ENCODE results near the gene PSMB4.
"Not testable (repeated sequence)": the region's sequence is repeated elsewhere in the genome, so short reads cannot be mapped to it uniquely, and the experiment has no call there.

Gene PSMB4

DNA sequence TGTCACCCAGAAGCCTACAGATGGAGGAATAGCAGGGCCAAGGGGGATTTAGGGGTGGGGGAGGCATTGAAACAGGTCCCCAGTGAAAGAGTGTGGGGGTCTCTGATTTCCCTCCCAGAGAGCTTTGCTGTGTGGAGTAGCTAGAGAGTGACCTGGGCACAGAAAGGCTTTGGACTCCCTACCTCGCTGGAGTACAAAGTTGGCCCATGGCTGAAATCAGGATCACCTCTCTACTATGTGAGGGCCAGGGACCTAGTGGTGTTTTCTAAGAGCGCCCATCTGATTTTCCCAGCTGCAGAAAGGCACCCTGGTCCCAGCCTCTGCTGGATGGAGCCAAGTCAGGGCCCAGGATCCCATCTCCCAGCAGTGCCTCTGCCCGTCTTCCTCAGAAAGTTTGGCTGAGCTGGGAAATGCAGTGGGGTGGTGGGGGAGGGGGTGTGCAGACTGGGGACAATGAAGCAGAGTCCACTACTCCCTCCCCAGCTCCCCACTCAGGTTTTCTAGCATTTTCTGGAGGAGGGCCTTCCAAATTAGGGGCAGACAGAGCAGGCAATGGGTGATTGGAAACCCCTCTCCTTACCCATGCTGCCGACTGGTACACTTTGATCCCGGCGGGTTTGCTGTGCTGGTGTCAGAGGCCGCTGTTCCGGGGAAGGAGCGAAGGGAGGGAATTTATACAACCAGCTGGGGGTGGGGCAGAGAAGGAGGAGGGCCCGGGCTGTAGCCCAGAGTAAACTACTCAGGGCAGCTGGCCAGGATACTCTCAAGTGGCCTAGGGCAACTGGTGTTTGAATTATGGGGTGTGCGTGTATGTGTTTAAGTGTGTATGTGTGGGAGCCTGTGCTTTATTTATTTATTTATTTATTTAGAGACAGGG is 27.1 kb upstream of the PSMB4 start, which contains the start of gene SELENBP1:
SELENBP1 (minus strand) TSS at position 648 of the 877 bp plus-strand sequence; CDS start at position 584, 64 bp downstream.
- no peaks in the 10 kb centered on the region for H3K9me3 Mint-ChIP-seq (ENCODE audit: low read depth)
- H3K36me3 Mint-ChIP-seq: no peaks in the 10 kb centered on the region
- no peaks in the 10 kb centered on the region for H3K27me3 Mint-ChIP-seq
- no peaks in the 10 kb centered on the region for H3K4me1 Mint-ChIP-seq (ENCODE audit: low read depth)
- no peak within 1 kb of the TSS for H3K4me3 Mint-ChIP-seq
- H3K27ac Mint-ChIP-seq: no peak within 1 kb of the TSS

DNA sequence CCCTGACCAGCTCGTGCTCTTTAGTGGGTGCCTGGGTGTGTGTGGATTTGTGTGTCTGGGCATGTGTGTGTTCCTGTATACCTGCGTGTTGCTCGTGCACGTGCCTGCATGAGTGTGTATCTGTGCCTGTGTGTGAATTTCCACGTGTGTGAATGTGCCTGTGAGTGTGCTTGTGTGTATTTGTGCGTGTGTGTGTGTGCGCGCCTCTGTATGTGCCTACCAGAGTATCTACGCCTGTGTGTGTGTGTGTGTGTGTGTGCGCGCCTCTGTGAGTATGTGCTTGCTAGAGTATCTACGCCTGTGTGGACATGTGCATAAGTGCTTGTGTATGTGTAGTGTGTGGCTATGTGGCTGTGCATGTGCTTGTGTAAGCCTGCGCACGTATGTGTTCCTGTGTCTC is 26.2 kb upstream of the PSMB4 start:
- no peaks in the 10 kb centered on the region for H3K4me1 Mint-ChIP-seq (ENCODE audit: low read depth)
- H3K27ac Mint-ChIP-seq: no peak overlapping the region
- no peaks in the 10 kb centered on the region for H3K36me3 Mint-ChIP-seq
- H3K27me3 Mint-ChIP-seq: no peaks in the 10 kb centered on the region
- no peak overlapping the region for H3K4me3 Mint-ChIP-seq
- no peaks in the 10 kb centered on the region for H3K9me3 Mint-ChIP-seq (ENCODE audit: low read depth)

DNA sequence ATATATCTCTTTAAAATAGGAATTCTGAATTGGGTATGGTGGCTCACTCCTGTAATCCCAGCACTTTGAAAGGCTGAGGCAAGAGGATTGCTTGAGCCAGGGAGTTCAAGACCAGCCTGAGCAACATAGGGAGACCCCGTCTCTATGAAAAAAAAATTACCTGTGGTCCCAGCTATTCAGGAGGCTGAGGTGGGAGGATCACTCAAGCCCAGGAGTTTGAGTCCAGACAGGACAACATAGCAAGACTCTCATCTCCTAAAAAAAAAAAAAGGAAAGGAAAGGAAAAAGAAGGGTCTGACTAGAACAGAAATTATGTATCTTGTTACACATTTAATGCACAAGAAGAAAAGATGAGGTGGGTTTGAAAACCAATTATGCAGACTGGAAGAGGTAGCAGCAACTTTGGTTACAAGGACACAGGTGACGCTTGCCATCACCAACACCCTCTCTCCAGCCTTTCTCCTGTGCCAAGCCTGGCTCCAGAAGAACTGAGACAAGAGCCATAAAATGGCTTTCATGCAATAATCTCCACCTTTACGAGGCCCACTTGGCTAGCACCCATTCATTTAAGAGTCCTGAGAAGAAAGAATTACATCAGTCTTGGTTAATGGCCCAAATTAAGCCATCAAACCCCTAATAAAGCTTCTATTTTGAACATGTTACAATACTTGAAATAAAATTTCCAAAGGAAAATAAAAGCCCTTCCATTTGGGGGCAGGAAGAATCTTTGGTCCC is 22.1 kb upstream of the PSMB4 start:
- H3K4me1 Mint-ChIP-seq (ENCODE audit: low read depth): no peaks in the 10 kb centered on the region
- H3K27ac Mint-ChIP-seq: no peak overlapping the region
- no peaks in the 10 kb centered on the region for H3K27me3 Mint-ChIP-seq
- no peaks in the 10 kb centered on the region for H3K9me3 Mint-ChIP-seq (ENCODE audit: low read depth)
- no peaks in the 10 kb centered on the region for H3K36me3 Mint-ChIP-seq
- H3K4me3 Mint-ChIP-seq: no peak overlapping the region

DNA sequence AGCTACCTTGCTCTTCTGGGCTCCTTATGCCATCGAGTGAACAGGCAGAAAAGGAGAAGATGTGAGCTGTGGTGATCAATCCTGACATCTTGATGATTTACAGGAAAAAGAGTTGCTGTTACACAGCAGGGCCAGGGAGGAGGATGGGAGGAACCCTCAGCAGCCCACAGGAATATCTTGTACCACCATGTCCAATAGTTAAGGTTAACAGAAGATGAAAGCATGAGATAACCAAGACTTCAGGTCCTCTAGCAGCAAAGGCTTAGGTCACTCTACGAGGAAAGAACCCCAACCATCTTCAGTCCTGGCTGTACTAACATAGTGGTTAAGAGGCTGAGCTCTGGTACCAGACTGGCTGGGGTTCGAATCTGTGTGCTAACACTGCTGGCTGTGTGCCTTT is 14.8 kb upstream of the PSMB4 start:
- H3K4me1 Mint-ChIP-seq (ENCODE audit: low read depth): no peaks in the 10 kb centered on the region
- H3K36me3 Mint-ChIP-seq: no peaks in the 10 kb centered on the region
- no peak overlapping the region for H3K4me3 Mint-ChIP-seq
- H3K27me3 Mint-ChIP-seq: no peaks in the 10 kb centered on the region
- no peaks in the 10 kb centered on the region for H3K9me3 Mint-ChIP-seq (ENCODE audit: low read depth)
- H3K27ac Mint-ChIP-seq: no peak overlapping the region

DNA sequence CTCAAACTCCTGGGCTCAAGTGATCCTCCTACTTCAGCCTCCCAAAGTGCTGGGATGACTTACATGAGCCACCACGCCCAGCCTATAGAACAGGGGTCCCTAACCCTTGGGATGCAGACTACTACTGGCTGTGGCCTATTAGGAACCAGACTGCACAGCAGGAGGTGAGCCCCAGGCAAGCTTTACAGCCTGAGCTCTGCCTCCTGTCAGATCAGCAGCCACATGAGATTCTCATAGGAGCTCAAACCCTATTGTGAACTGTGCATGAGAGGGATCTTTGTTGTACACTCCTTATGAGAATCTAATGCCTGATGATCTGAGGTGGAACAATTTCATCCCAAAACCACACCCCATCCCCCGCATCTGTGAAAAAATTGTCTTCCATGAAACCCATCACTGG is 13.4 kb upstream of the PSMB4 start:
- Mint-ChIP-seq H3K4me1 (ENCODE audit: low read depth) (no peaks in the 10 kb centered on the region), H3K36me3 (no peaks in the 10 kb centered on the region), H3K4me3 (no peak overlapping the region), H3K27me3 (no peaks in the 10 kb centered on the region), H3K27ac (no peak overlapping the region), H3K9me3 (ENCODE audit: low read depth) (no peaks in the 10 kb centered on the region)

DNA sequence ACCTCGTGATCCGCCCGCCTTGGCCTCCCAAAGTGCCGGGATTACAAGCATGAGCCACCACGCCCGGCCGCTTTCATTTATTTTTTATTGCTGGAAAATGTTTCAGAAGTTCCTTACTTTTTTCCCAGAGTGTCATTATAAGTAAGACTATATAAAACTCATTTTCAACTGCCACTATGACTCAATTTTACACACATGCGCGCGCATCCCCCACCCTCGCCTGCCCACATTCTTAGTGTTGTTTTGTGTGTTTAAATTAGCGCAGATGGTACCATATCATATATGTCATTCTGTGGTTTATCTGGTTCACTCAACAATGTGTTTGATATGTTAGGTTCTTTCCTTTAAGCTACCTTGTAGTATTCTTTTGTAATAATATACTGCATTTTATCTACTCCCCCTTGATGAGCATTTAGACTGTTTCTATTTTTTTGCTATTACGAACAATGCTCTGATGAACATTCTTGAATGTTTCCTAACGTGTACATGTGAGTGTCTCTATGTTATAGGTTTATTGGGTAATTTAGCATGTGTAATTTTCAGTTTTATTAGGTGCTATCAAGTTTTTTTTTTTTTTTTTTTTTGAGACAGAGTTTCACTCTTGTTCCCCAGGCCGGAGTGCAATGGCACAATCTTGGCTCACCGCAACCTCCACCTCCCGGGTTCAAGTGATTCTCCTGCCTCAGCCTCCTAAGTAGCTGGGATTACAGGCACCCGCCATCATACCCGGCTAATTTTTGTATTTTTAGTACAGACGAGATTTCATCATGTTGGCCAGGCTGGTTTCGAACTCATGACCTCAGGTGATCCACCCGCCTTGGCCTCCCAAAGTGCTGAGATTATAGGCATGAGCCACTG is 8.9 kb upstream of the PSMB4 start:
- H3K9me3 Mint-ChIP-seq (ENCODE audit: low read depth); H3K4me3 Mint-ChIP-seq; H3K36me3 Mint-ChIP-seq; H3K27me3 Mint-ChIP-seq; H3K27ac Mint-ChIP-seq; H3K4me1 Mint-ChIP-seq (ENCODE audit: low read depth): not testable (repeated sequence)

DNA sequence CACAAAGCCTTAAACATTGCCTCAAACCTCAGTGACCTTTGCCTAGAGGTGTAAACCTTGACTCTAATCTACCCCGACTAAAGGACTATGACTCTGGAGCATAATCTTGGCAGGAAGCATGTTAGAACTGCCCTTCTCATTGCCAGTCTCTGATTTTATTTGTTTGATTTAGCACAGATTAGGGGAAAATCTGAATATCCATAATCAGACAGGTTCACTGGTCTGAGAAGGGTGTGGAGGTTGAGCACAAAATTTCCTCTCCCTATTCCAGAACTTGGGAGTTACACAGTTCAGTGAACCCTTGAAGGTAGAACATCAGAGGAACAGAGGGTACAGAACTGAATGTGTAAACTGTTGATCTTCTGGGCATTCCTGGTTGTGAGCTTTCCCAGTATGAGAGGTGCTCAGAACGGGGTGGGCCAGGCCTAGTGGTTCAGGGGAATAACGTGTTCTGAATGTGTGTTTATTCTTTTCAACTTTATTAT is 8.3 kb upstream of the PSMB4 start:
- Mint-ChIP-seq H3K36me3 (no peaks in the 10 kb centered on the region), H3K4me1 (ENCODE audit: low read depth) (no peaks in the 10 kb centered on the region), H3K9me3 (ENCODE audit: low read depth) (no peaks in the 10 kb centered on the region), H3K27me3 (no peaks in the 10 kb centered on the region), H3K27ac (no peak overlapping the region), H3K4me3 (no peak overlapping the region)

DNA sequence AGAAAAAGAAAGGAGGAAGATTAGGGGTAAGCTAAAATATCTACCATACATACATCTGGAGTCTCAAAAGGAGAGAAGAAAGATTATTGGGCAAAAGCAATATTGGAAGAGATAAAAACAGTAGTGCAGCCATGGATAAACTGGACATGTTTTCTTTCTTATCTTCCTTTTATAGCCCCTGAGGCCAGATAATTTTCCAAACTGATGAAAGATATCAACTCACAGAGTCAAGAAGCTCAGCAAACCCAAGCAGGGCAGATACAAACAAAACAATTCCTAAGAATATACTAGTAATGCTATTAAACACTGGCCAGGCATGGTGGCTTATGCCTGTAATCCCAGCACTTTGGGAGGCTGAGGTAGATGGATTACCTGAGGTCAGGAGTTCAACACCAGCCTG is 5.8 kb upstream of the PSMB4 start:
- H3K4me1 Mint-ChIP-seq (ENCODE audit: low read depth): no peaks in the 10 kb centered on the region
- H3K9me3 Mint-ChIP-seq (ENCODE audit: low read depth): no peaks in the 10 kb centered on the region
- H3K27ac Mint-ChIP-seq: no peak overlapping the region
- no peak overlapping the region for H3K4me3 Mint-ChIP-seq
- H3K27me3 Mint-ChIP-seq: no peaks in the 10 kb centered on the region
- no peaks in the 10 kb centered on the region for H3K36me3 Mint-ChIP-seq

DNA sequence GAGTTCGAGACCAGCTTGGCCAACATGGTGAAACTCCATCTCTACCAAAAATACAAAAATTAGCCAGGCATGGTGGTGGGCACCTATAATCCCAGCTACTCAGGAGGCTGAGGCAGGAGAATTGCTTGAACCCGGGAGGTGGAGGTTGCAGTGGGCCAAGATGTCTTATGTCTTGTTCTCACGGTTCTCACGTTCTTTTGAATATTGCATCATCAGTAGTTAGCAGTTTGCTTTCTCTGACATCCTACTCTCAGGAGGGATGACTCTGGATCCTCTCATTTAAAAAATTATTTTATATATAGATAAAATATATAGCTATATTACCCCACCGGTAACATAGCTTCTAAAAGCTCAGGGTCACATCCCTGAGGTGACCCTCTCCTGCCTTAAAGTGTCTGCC is 3.1 kb upstream of the PSMB4 start:
- H3K36me3 Mint-ChIP-seq; H3K9me3 Mint-ChIP-seq (ENCODE audit: low read depth); H3K27ac Mint-ChIP-seq; H3K27me3 Mint-ChIP-seq; H3K4me3 Mint-ChIP-seq: not testable (repeated sequence)
- H3K4me1 Mint-ChIP-seq (ENCODE audit: low read depth): peaks cover 15% of the 10 kb centered on the region

DNA sequence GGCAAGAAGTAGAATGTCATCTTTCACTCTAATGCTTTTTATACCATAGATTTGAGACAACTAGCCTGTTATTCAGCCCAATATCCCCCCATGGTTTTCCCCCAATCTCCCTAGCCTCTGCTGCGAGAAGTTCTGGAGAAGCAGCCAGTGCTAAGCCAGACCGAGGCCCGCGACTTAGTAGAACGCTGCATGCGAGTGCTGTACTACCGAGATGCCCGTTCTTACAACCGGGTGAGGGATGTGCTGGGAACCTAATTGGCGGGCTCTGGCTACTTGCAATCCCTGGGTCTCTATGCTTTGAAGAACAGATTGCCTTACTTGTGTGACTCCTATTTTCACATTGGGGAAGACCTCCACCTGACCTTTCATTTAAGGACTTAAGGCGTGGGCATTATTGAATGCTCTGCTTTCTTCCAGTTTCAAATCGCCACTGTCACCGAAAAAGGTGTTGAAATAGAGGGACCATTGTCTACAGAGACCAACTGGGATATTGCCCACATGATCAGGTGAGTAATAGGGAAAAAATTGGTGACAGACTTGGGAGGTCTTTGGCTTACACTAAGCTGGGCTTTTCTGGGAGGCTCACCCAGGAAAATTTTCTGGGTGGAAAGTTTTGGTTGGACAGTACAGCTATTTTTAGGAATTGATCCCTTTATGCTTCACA is 1.9 kb downstream of the PSMB4 start:
- peaks cover 11% of the 10 kb centered on the region for H3K36me3 Mint-ChIP-seq
- H3K27ac Mint-ChIP-seq: peak overlapping the region; percentile 97
- peaks cover 27% of the 10 kb centered on the region for H3K4me1 Mint-ChIP-seq (ENCODE audit: low read depth)
- peak overlapping the region; percentile 95 for H3K4me3 Mint-ChIP-seq
- no peaks in the 10 kb centered on the region for H3K9me3 Mint-ChIP-seq (ENCODE audit: low read depth)
- no peaks in the 10 kb centered on the region for H3K27me3 Mint-ChIP-seq

DNA sequence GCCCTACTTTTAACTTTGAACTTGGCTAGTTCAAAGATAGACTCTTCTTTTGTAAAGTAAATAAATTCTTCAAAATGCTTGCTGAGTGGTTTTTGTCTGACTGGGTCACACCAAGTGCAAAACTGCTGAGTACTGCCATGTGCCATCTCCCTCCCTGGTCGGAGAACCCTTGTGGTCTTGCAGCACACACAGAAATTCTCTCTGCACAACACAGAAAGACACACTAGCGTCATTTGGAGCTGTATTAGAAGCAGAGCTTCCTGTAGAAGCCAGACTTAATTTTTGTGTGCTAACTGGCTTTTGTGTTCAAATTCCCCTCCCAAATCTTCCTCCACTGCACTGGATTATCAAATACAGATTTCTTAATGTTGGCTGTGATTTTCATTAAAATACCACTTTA is 2.5 kb downstream of the PSMB4 start:
- H3K27me3 Mint-ChIP-seq: no peaks in the 10 kb centered on the region
- peaks cover 27% of the 10 kb centered on the region for H3K4me1 Mint-ChIP-seq (ENCODE audit: low read depth)
- H3K9me3 Mint-ChIP-seq (ENCODE audit: low read depth): no peaks in the 10 kb centered on the region
- peak overlapping the region; percentile 95 for H3K4me3 Mint-ChIP-seq
- H3K36me3 Mint-ChIP-seq: peaks cover 11% of the 10 kb centered on the region
- peak overlapping the region; percentile 97 for H3K27ac Mint-ChIP-seq

DNA sequence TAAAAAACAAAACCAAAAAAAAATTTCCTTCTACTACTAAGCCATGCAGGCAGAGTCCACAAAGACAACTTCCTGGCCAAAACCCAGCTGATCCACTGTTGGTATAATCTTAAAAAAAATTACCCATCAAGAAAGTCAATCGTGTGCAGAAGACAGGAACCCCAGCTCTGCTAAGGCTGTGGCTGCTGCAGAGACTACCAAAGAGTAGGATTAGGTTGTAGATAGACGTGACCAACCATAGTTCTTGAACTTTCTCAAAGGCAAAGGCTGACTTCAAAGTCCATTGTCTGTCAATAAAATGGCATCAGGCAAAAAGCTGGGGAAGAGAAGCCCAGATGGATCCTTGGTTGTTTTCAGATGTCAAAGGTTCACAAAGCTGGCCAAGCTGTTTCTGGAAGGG is 3.4 kb downstream of the PSMB4 start:
- H3K4me3 Mint-ChIP-seq: peak overlapping the region; percentile 31

DNA sequence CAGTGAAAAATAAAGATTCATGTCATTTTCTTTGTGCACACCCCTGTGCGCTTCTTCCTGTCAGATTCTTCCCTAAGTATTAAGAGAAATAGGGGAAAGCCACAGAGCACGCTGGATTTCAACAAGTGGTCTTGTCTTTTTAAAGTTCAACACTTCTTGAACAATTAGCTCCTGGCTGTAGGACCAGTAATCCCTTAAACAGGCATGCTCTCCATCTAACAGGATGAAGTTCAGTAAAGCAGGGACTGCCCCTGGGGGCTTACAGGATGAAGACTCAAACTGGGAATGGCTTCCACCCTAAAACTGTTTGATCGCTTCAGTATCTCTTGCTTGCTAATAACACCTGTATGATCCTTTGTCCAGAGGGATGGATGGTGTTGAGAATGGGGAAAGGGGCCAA is 4.2 kb downstream of the PSMB4 start:
- no peaks in the 10 kb centered on the region for H3K27me3 Mint-ChIP-seq
- no peak overlapping the region for H3K4me3 Mint-ChIP-seq
- H3K27ac Mint-ChIP-seq: peak overlapping the region; percentile 41
- H3K36me3 Mint-ChIP-seq: peaks cover 11% of the 10 kb centered on the region
- no peaks in the 10 kb centered on the region for H3K9me3 Mint-ChIP-seq (ENCODE audit: low read depth)
- H3K4me1 Mint-ChIP-seq (ENCODE audit: low read depth): peaks cover 27% of the 10 kb centered on the region

More for the DNA sequence above, 3.4 kb downstream of the PSMB4 start:
- H3K4me1 Mint-ChIP-seq (ENCODE audit: low read depth): peaks cover 27% of the 10 kb centered on the region
- H3K27me3 Mint-ChIP-seq: no peaks in the 10 kb centered on the region
- H3K9me3 Mint-ChIP-seq (ENCODE audit: low read depth): no peaks in the 10 kb centered on the region
- peaks cover 11% of the 10 kb centered on the region for H3K36me3 Mint-ChIP-seq
- H3K27ac Mint-ChIP-seq: peak overlapping the region; percentile 64

DNA sequence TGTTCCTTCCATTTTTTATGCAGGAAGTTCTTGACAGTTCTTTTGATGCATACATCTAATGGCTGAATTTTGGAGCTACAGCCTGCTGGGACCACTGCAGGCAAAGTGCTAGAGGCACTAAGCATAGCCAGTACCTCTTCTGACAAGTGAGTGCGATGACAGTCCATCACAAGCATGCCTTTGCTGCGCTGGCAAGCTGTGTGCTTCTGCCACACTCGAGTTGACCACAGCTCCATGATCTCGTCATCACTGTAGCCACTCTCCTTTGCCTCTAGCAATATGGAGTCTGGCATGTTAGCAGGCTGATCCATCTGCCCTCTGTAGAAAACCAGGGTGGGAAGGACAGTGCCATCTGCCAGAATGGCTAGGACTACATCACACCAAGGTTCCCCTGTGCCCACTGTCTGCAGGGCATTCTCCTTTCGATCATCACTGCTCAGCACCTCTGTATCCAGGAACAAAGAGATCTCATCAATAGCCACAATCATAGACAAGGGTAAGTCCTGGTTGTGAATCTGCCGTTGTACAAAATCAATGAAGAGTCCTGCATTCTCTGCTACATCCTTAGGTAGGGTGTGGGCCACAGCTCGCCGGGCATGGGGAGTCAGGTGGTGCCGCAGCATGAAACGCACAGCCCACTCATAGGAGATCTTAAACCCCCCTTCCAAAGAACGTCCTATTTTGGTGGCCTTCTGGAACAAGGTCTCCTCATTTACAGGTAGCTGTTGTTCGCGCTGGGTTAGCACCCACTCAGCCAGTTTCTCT is 6.0 kb downstream of the PSMB4 start:
- H3K36me3 Mint-ChIP-seq: peaks cover 11% of the 10 kb centered on the region

More for the DNA sequence above, 6.0 kb downstream of the PSMB4 start:
- peaks cover 21% of the 10 kb centered on the region for H3K4me1 Mint-ChIP-seq (ENCODE audit: low read depth)
- H3K9me3 Mint-ChIP-seq (ENCODE audit: low read depth): no peaks in the 10 kb centered on the region
- H3K27ac Mint-ChIP-seq: peak overlapping the region; percentile 70
- H3K4me3 Mint-ChIP-seq: no peak overlapping the region
- H3K27me3 Mint-ChIP-seq: no peaks in the 10 kb centered on the region

Measured in activated naive CD8-positive, alpha-beta T cell (primary cell).